CD4-positive, alpha-beta T cell treated with Interleukin-10 for 1 hour (primary cell): Measurements from ENCODE around the gene SDHAF2.
"Not testable (repeated sequence)": the region's sequence is repeated elsewhere in the genome, so short reads cannot be mapped to it uniquely, and the experiment has no call there.

Experiments
- DNase-seq: peaks from one replicate; pipeline ENCODE4 v3.0.0-alpha.2; 2020

The SDHAF2 gene

GRCh38 chr11:61425367-61426131 is 4.4 kb upstream of the SDHAF2 start:
- no peak for DNase-seq

GRCh38 chr11:61429346-61429690 is 606 bp upstream of the SDHAF2 start:
- peak; percentile 78 for DNase-seq

GRCh38 chr11:61430839-61431238 is 915 bp downstream of the SDHAF2 start:
- not testable (repeated sequence) for DNase-seq

- DNase-seq: no peak
Measured at GRCh38 chr11:61437496-61437895, 7.6 kb downstream of the SDHAF2 start.

- no peak for DNase-seq
Measured at GRCh38 chr11:61439615-61440014, 9.7 kb downstream of the SDHAF2 start.

GRCh38 chr11:61442616-61443015 is 12.7 kb downstream of the SDHAF2 start:
- DNase-seq: no peak

GRCh38 chr11:61445516-61445915 is 15.6 kb downstream of the SDHAF2 start:
- no peak for DNase-seq

GRCh38 chr11:61446211-61446651 is 16.3 kb downstream of the SDHAF2 start:
- DNase-seq: peak; percentile 61

- no peak for DNase-seq
Measured at GRCh38 chr11:61447601-61448551, 18.0 kb downstream of the SDHAF2 start.

- DNase-seq: no peak
Measured at GRCh38 chr11:61448552-61448927, 18.6 kb downstream of the SDHAF2 start.

- no peak for DNase-seq
Measured at GRCh38 chr11:61452825-61453224, 22.9 kb downstream of the SDHAF2 start.

GRCh38 chr11:61453695-61454094 is 23.8 kb downstream of the SDHAF2 start:
- DNase-seq: no peak

- no peak for DNase-seq
Measured at GRCh38 chr11:61454520-61454919, 24.6 kb downstream of the SDHAF2 start.

GRCh38 chr11:61460474-61460881 is 30.6 kb downstream of the SDHAF2 start:
- no peak for DNase-seq

GRCh38 chr11:61460986-61461385 is 31.1 kb downstream of the SDHAF2 start:
- no peak for DNase-seq

- DNase-seq: not testable (repeated sequence)
Measured at GRCh38 chr11:61467602-61468001, 37.7 kb downstream of the SDHAF2 start.

- DNase-seq: no peak
Measured at GRCh38 chr11:61468002-61468401, 38.1 kb downstream of the SDHAF2 start.

- DNase-seq: no peak
Measured at GRCh38 chr11:61472282-61472681, 42.4 kb downstream of the SDHAF2 start.

- DNase-seq: no peak
Measured at GRCh38 chr11:61472868-61473267, 42.9 kb downstream of the SDHAF2 start.

GRCh38 chr11:61473370-61474012 is 43.6 kb downstream of the SDHAF2 start:
- DNase-seq: no peak

GRCh38 chr11:61474013-61474643 is 44.2 kb downstream of the SDHAF2 start:
- DNase-seq: no peak

GRCh38 chr11:61475433-61475832 is 45.5 kb downstream of the SDHAF2 start:
- no peak for DNase-seq

GRCh38 chr11:61476371-61476770 is 46.4 kb downstream of the SDHAF2 start:
- no peak for DNase-seq
